Globus pallidus (tissue), 1 donor: Measurements from ENCODE around the gene KAZN.
A peak's percentile ranks its signal among the peaks of the same experiment; 100 is the strongest.
"Not testable (repeated sequence)": the region's sequence is repeated elsewhere in the genome, so short reads cannot be mapped to it uniquely, and the experiment has no call there.

Source experiments
- DNase-seq: peaks from one replicate; pipeline ENCODE4 v3.0.0-alpha.2; 2015; ENCODE audit warnings: low spot score

KAZN gene

GRCh38 chr1:14957375-14958098 lies 359.1 kb downstream of the KAZN start:
- DNase-seq = no peak

- DNase-seq = no peak
These were observed 360.0 kb downstream of the KAZN start for GRCh38 chr1:14958249-14959058.

GRCh38 chr1:14959059-14959694 lies 360.7 kb downstream of the KAZN start:
- DNase-seq = no peak

- DNase-seq = no peak
These were observed 363.3 kb downstream of the KAZN start for GRCh38 chr1:14961661-14962267.

- no peak for DNase-seq
These were observed 363.9 kb downstream of the KAZN start for GRCh38 chr1:14962407-14962806.

- not testable (repeated sequence) for DNase-seq
These were observed 365.6 kb downstream of the KAZN start for GRCh38 chr1:14963791-14964710.

- no peak for DNase-seq
These were observed 366.2 kb downstream of the KAZN start for GRCh38 chr1:14964711-14965055.

GRCh38 chr1:14968251-14968851 lies 369.9 kb downstream of the KAZN start:
- peak; percentile 81 for DNase-seq

GRCh38 chr1:14969006-14969405 lies 370.5 kb downstream of the KAZN start:
- no peak for DNase-seq

- DNase-seq = peak; percentile 54
These were observed 371.8 kb downstream of the KAZN start for GRCh38 chr1:14970115-14970798.

GRCh38 chr1:14970799-14971141 lies 372.3 kb downstream of the KAZN start:
- no peak for DNase-seq

- DNase-seq = no peak
These were observed 372.7 kb downstream of the KAZN start for GRCh38 chr1:14971221-14971620.

- DNase-seq = no peak
These were observed 373.6 kb downstream of the KAZN start for GRCh38 chr1:14972107-14972506.

- DNase-seq = no peak
These were observed 375.3 kb downstream of the KAZN start for GRCh38 chr1:14973773-14974172.

- DNase-seq = no peak
These were observed 375.9 kb downstream of the KAZN start for GRCh38 chr1:14974361-14974760.

GRCh38 chr1:14975119-14975518 lies 376.6 kb downstream of the KAZN start:
- no peak for DNase-seq

- no peak for DNase-seq
These were observed 377.8 kb downstream of the KAZN start for GRCh38 chr1:14976256-14976655.

GRCh38 chr1:14977338-14977931 lies 378.9 kb downstream of the KAZN start:
- DNase-seq = no peak

GRCh38 chr1:14980621-14981218 lies 382.2 kb downstream of the KAZN start:
- peak; percentile 36 for DNase-seq

- no peak for DNase-seq
These were observed 383.5 kb downstream of the KAZN start for GRCh38 chr1:14982029-14982428.
